Vagina (tissue), 2 donors: ENCODE measurements around the gene HRH3.

Experiments
- POLR2A ChIP-seq, 2 donors: fragments of 450-650 bp; IDR thresholded peaks; one replicate each; pipeline ENCODE4 v1.6.1; 2017; ENCODE audit warnings: antibody characterized with exemption in 2 of 2, mild to moderate bottlenecking in 2 of 2, moderate library complexity in 2 of 2
- POLR2AphosphoS5 ChIP-seq, 2 donors: sonication (generic); formaldehyde crosslinking; IDR thresholded peaks; one replicate each; pipeline ENCODE4 v1.9.0; 2017; ENCODE audit warnings: antibody characterized with exemption in 2 of 2, mild to moderate bottlenecking in 2 of 2, low read depth in 1 of 2; ENCODE audit not compliant: insufficient read depth in 1 of 2
- TF ChIP-seq, protein P1 (sequence below), 3 experiments: fragments of 450-650 bp in 2 of 3; fragments of 200-600 bp in 1 of 3; sonication (generic) in 1 of 3; IDR thresholded peaks; one replicate each; pipeline ENCODE4 v1.5.1; 2017 to 2019; ENCODE audit warnings: antibody characterized with exemption in 3 of 3, mild to moderate bottlenecking in 2 of 3, moderate library complexity in 2 of 3

DNA sequence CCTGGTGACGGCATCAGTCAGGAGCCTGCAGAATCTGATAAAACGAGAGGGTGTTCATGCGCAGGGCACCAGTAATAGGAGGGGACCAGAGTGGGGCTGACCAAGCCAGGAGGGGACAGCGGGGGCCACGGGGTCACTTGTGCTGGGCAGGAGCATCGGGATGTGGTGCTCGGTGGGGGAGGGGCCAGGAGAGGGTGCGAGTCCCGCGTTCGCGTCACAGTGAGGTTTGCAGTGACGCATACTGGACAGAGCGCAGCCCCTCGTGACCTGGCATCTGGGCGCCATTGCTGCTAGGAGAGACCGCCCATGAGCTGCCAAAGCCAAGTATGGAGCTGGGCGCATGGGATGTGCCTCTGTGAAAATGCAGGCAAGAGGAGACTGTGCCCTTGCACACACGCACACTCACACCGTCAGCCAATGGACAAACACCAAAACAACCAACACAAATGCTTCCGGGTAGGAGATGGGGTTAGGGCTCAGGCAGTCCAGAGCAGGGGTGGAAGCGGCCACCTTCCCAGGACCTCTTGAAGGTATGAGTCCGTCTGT lies 51.1 kb downstream of the HRH3 start:
- TF ChIP-seq POLR2AphosphoS5 (IDR thresholded peaks at IDR 0.05; ENCODE audit: insufficient read depth in 1 of 2, low read depth in 1 of 2) (no peak), POLR2A (IDR thresholded peaks at IDR 0.05) (no peak)
- TF ChIP-seq, protein P1, sequence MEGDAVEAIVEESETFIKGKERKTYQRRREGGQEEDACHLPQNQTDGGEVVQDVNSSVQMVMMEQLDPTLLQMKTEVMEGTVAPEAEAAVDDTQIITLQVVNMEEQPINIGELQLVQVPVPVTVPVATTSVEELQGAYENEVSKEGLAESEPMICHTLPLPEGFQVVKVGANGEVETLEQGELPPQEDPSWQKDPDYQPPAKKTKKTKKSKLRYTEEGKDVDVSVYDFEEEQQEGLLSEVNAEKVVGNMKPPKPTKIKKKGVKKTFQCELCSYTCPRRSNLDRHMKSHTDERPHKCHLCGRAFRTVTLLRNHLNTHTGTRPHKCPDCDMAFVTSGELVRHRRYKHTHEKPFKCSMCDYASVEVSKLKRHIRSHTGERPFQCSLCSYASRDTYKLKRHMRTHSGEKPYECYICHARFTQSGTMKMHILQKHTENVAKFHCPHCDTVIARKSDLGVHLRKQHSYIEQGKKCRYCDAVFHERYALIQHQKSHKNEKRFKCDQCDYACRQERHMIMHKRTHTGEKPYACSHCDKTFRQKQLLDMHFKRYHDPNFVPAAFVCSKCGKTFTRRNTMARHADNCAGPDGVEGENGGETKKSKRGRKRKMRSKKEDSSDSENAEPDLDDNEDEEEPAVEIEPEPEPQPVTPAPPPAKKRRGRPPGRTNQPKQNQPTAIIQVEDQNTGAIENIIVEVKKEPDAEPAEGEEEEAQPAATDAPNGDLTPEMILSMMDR (IDR thresholded peaks at IDR 0.05) = no peak
